IMR-90 (cell line): ENCODE results near the gene SLC31A1. TPM values are rescaled to one million over a fixed set of nuclear protein-coding genes. Genes with fewer than 3 reads are reported as not detected.
"Not testable (repeated sequence)": the region's sequence is repeated elsewhere in the genome, so short reads cannot be mapped to it uniquely, and the experiment has no call there.

Experiments
- ATAC-seq: fragments of 200-7000 bp; cut with Tn5 transposase; 2 replicates; pipeline ENCODE4 v1.9.1; 2020; ENCODE audit warnings: low read depth, mild to moderate bottlenecking, moderate library complexity
- BruUV-seq: library from RNA; stranded (reverse); fragments of 400-500 nt; replicated peaks from 2 replicates; lab custom pipeline; 2021; lab: Mats Ljungman, UMichigan
- CTCF ChIA-PET: fragments of 300-600 bp; formaldehyde crosslinking; extraction: SDS; loops from one replicate; lab custom pipeline; 2021; ENCODE audit warnings: antibody characterized with exemption; lab: Yijun Ruan, JAX
- POLR2A ChIA-PET: fragments of 300-600 bp; sonication (Branson Sonifier 250); formaldehyde crosslinking; loops from one replicate; lab custom pipeline; 2022; ENCODE audit warnings: antibody characterized with exemption; ENCODE audit not compliant: unreplicated experiment; lab: Charles Lee
- DNase-seq: peaks from one replicate; pipeline ENCODE4 v3.0.0; 2013
- H2AFZ ChIP-seq: replicated peaks from 2 replicates; pipeline ENCODE3; 2013; ENCODE audit warnings: low read length, mild to moderate bottlenecking; ENCODE audit not compliant: poor library complexity
- H2AK5ac ChIP-seq: 2 replicates; pipeline ENCODE4 v1.6.1; 2013; ENCODE audit warnings: low read depth, low read length, inconsistent platforms
- H2AK9ac ChIP-seq: replicated peaks from 2 replicates; pipeline ENCODE3; 2013; ENCODE audit warnings: mild to moderate bottlenecking, low read depth, low read length, moderate library complexity; ENCODE audit not compliant: poor library complexity
- H2BK120ac ChIP-seq: 2 replicates; pipeline ENCODE4 v1.6.1; 2013; ENCODE audit warnings: low read depth, low read length, inconsistent platforms
- H2BK15ac ChIP-seq: 3 replicates; pipeline ENCODE4 v1.6.1; 2013; ENCODE audit warnings: low read depth, low read length, inconsistent platforms
- H2BK20ac ChIP-seq: 2 replicates; pipeline ENCODE4 v1.6.1; 2013; ENCODE audit warnings: low read depth, mild to moderate bottlenecking, inconsistent platforms, low read length, moderate library complexity
- H2BK5ac ChIP-seq: 2 replicates; pipeline ENCODE4 v1.6.1; 2013; ENCODE audit warnings: mild to moderate bottlenecking, low read depth, low read length, inconsistent platforms; ENCODE audit not compliant: poor library complexity, severe bottlenecking
- H3K14ac ChIP-seq: replicated peaks from 2 replicates; pipeline ENCODE4 v1.6.1; 2013; ENCODE audit warnings: low read depth, low read length, inconsistent platforms
- H3K18ac ChIP-seq: 2 replicates; pipeline ENCODE4 v1.6.1; 2013; ENCODE audit warnings: low read depth, low read length, control low read depth
- H3K23ac ChIP-seq: 2 replicates; pipeline ENCODE4 v1.6.1; 2013; ENCODE audit warnings: low read depth, low read length, inconsistent platforms
- H3K27ac ChIP-seq: 2 replicates; pipeline ENCODE4 v1.5.1; 2013; ENCODE audit warnings: mild to moderate bottlenecking, control low read depth, low read length; ENCODE audit not compliant: insufficient read depth
- H3K27me3 ChIP-seq: 2 replicates; pipeline ENCODE4 v1.6.1; 2013; ENCODE audit warnings: low read length; ENCODE audit not compliant: control insufficient read depth, insufficient read depth
- H3K36me3 ChIP-seq: 2 replicates; pipeline ENCODE4 v1.6.1; 2013; ENCODE audit warnings: low read length, mixed read lengths; ENCODE audit not compliant: control insufficient read depth, insufficient read depth
- H3K4ac ChIP-seq: 2 replicates; pipeline ENCODE4 v1.6.1; 2013; ENCODE audit warnings: low read depth, low read length, inconsistent platforms
- H3K4me1 ChIP-seq: 2 replicates; pipeline ENCODE4 v1.6.1; 2013; ENCODE audit warnings: low read length, mixed read lengths; ENCODE audit not compliant: control insufficient read depth, insufficient read depth
- H3K4me2 ChIP-seq: 2 replicates; pipeline ENCODE4 v1.6.1; 2013; ENCODE audit warnings: low read depth, mild to moderate bottlenecking, control low read depth, low read length, moderate library complexity
- H3K4me3 ChIP-seq: 2 replicates; pipeline ENCODE4 v1.5.1; 2013; ENCODE audit warnings: low read depth, mild to moderate bottlenecking, control low read depth, low read length, moderate library complexity; ENCODE audit not compliant: insufficient read depth
- H3K56ac ChIP-seq: 2 replicates; pipeline ENCODE4 v1.6.1; 2013; ENCODE audit warnings: low read length, inconsistent platforms; ENCODE audit not compliant: insufficient read depth; ENCODE audit errors: extremely low read depth
- H3K79me1 ChIP-seq, 2 experiments: 2 replicates each; pipeline ENCODE4 v1.6.1; 2013; ENCODE audit warnings: low read length in 2 of 2, inconsistent platforms in 1 of 2, low read depth in 1 of 2
- H3K9ac ChIP-seq: 2 replicates; pipeline ENCODE4 v1.6.1; 2013; ENCODE audit warnings: low read depth, low read length, control low read depth
- H3K9me1 ChIP-seq: 2 replicates; pipeline ENCODE4 v1.6.1; 2013; ENCODE audit warnings: low read length, inconsistent platforms; ENCODE audit not compliant: insufficient read depth
- H3K9me3 ChIP-seq: 2 replicates; pipeline ENCODE4 v1.6.1; 2013; ENCODE audit warnings: low read length; ENCODE audit not compliant: control insufficient read depth, insufficient read depth
- H4K20me1 ChIP-seq: 2 replicates; pipeline ENCODE4 v1.6.1; 2013; ENCODE audit warnings: low read length, inconsistent platforms; ENCODE audit not compliant: insufficient read depth
- H4K5ac ChIP-seq: 2 replicates; pipeline ENCODE4 v1.6.1; 2013; ENCODE audit warnings: mild to moderate bottlenecking, low read depth, low read length, control low read depth
- H4K8ac ChIP-seq, 2 experiments: 2 replicates each; pipeline ENCODE4 v1.6.1; 2013; ENCODE audit warnings: low read depth in 2 of 2, low read length in 2 of 2, control low read depth in 1 of 2, inconsistent platforms in 1 of 2
- H4K91ac ChIP-seq: 2 replicates; pipeline ENCODE4 v1.6.1; 2013; ENCODE audit warnings: low read depth, low read length, inconsistent platforms; ENCODE audit not compliant: insufficient read depth
- FOS ChIP-seq: fragments of 150-350 bp; IDR thresholded peaks from 2 replicates; pipeline ENCODE4 v1.6.1; 2016; ENCODE audit warnings: low read depth, low read length
- MAFK ChIP-seq: IDR thresholded peaks from 2 replicates; pipeline ENCODE4 v1.6.1; 2012; ENCODE audit warnings: low read depth, low read length, improper control_type of control experiment
- MAZ ChIP-seq: IDR thresholded peaks from 2 replicates; pipeline ENCODE4 v1.6.1; 2012; ENCODE audit warnings: low read depth, mild to moderate bottlenecking, low read length, improper control_type of control experiment, moderate library complexity, borderline replicate concordance
- NFE2L2 ChIP-seq: fragments of 150-350 bp; IDR thresholded peaks from 2 replicates; pipeline ENCODE4 v1.6.1; 2016; ENCODE audit warnings: low read depth, mild to moderate bottlenecking, low read length
- WGBS, 2 experiments: methylation state at CpG; one replicate each; pipeline versions ENCODE4 v1.1.5 to v1.1.7; 2013; ENCODE audit warnings: missing lambda C conversion rate in 2 of 2; ENCODE audit not compliant: insufficient read length in 1 of 2; ENCODE audit errors: extremely low coverage in 2 of 2; 5-methylcytosine and 5-hydroxymethylcytosine counted together
- dilution Hi-C: fragments of 300-500 bp; cut with HindIII; formaldehyde crosslinking; loops from one replicate; pipeline ENCODE4 v1.14.3; 2018; ENCODE audit warnings: low sequenced_read_pairs; ENCODE audit not compliant: unreplicated experiment
- in situ Hi-C: fragments of 300-500 bp; cut with MboI; formaldehyde crosslinking; loops from 3 replicates; pipeline ENCODE4 v1.14.3; 2019; ENCODE audit warnings: low sequenced_read_pairs, inconsistent platforms, mixed read lengths
- intact Hi-C: fragments of 100-400 bp; cut with micrococcal nuclease; formaldehyde crosslinking; loops from 2 replicates; pipeline ENCODE4 v1.10.0; 2022
- polyA plus RNA-seq, 3 experiments: library from polyadenylated mRNA; depleted of rRNA; stranded (reverse); fragments of >200 nt; gene quantifications; 2 replicates each; pipeline ENCODE4 v1.2.3, GENCODE V29; 2012; ENCODE audit warnings: low replicate concordance in 1 of 3
- total RNA-seq: library from RNA; depleted of rRNA; stranded (reverse); fragments of >200 nt; gene quantifications from 2 replicates; pipeline ENCODE4 v1.2.3, GENCODE V29; 2012

Gene SLC31A1
- total and polyA plus RNA-seq, 2 of the 4 experiments (the other 2 are of a cell fraction) = 17.9 to 23.3 TPM

GRCh38 chr9:113247640-113248039, 26.3 kb downstream of the SLC31A1 start:
- Histone ChIP-seq H3K27ac (no peak overlapping the region), H3K23ac (no peak overlapping the region), H2BK20ac (no peak overlapping the region), H3K4me2 (no peak overlapping the region), H3K27me3 (no peaks in the 10 kb centered on the region), H3K36me3 (no peaks in the 10 kb centered on the region), H2BK120ac (no peak overlapping the region), H3K4me3 (no peak overlapping the region), H3K9me3 (peaks cover 2% of the 10 kb centered on the region; the same call in 1 of the 2 replicates), H3K18ac (no peak overlapping the region), H3K56ac (no peak overlapping the region), H3K14ac (no peak overlapping the region), H4K20me1 (peaks cover 9% of the 10 kb centered on the region), H3K4me1 (no peaks in the 10 kb centered on the region), H3K4ac (no peak overlapping the region), H3K9me1 (no peaks in the 10 kb centered on the region), H4K5ac (no peak overlapping the region), H2AK9ac (no peak overlapping the region), H3K79me1 (peaks cover 16 to 28% of the 10 kb centered on the region in 2 experiments), H4K91ac (no peak overlapping the region), H4K8ac (no peak overlapping the region), H2AFZ (no peak overlapping the region), H2AK5ac (no peak overlapping the region), H2BK5ac (no peak overlapping the region), H2BK15ac (no peak overlapping the region), H3K9ac (no peak overlapping the region)
- TF ChIP-seq FOS = no peak
- TF ChIP-seq NFE2L2 = no peak
- no peak for TF ChIP-seq MAFK
- TF ChIP-seq MAZ = no peak
- ATAC-seq (no peak), DNase-seq (no peak)
- no TSS peak for BruUV-seq
- POLR2A ChIA-PET = no interaction called here
- CTCF ChIA-PET = interaction anchor here (0.6 kb wide), 1 partner anchor 83 kb away, joined by 4 read pairs; no protein-coding TSS in a partner anchor
- dilution Hi-C loops (no loop called here), in situ Hi-C loops (no loop called here), intact Hi-C loops (no loop called here)

- H3K79me1 ChIP-seq = peaks cover 16 to 37% of the 10 kb centered on the region in 2 experiments
- H3K4ac ChIP-seq, H2AK5ac ChIP-seq, H2BK15ac ChIP-seq, H3K18ac ChIP-seq, H4K20me1 ChIP-seq, H2BK5ac ChIP-seq, in situ Hi-C loops, dilution Hi-C loops, H3K23ac ChIP-seq, H2AK9ac ChIP-seq, H2BK20ac ChIP-seq, ATAC-seq, H3K9ac ChIP-seq, H3K56ac ChIP-seq, H3K27ac ChIP-seq, H4K5ac ChIP-seq, H2AFZ ChIP-seq, H3K36me3 ChIP-seq, BruUV-seq, H3K4me2 ChIP-seq, H3K4me1 ChIP-seq, H3K4me3 ChIP-seq, H3K27me3 ChIP-seq, POLR2A ChIA-PET, H4K91ac ChIP-seq, CTCF ChIA-PET, intact Hi-C loops, DNase-seq, H3K9me1 ChIP-seq, H4K8ac ChIP-seq, H2BK120ac ChIP-seq, H3K9me3 ChIP-seq, H3K14ac ChIP-seq: not testable (repeated sequence)
- no CpG with 5 or more reads among the region's 2 CpGs for WGBS, 2 experiments
Observed at GRCh38 chr9:113249661-113250060, 28.3 kb downstream of the SLC31A1 start.
